CD4-positive, alpha-beta memory T cell (primary cell): Measurements from ENCODE around the gene ADCY6. TPM values are rescaled to one million over a fixed set of nuclear protein-coding genes. Genes with fewer than 3 reads are reported as not detected.
A peak's percentile ranks its signal among the peaks of the same experiment; 100 is the strongest.
"Not testable (repeated sequence)": the region's sequence is repeated elsewhere in the genome, so short reads cannot be mapped to it uniquely, and the experiment has no call there.

Experiments used
- CTCF ChIA-PET: fragments of 350-600 bp; sonication (Branson Sonifier 250); formaldehyde crosslinking; loops from one replicate; lab custom pipeline; 2021; ENCODE audit warnings: inconsistent platforms; ENCODE audit not compliant: partially characterized antibody; lab: Charles Lee
- POLR2A ChIA-PET: fragments of 350-600 bp; sonication (Branson Sonifier 250); formaldehyde crosslinking; loops from one replicate; lab custom pipeline; 2021; ENCODE audit not compliant: partially characterized antibody; lab: Charles Lee
- DNase-seq, 5 donors: peaks; one replicate each; pipeline versions ENCODE4 v3.0.0 to v3.0.0-alpha.2; 2020 to 2022; ENCODE audit warnings: mixed read lengths in 1 of 5
- H3K27ac ChIP-seq: one replicate; pipeline ENCODE4 v1.7.0; 2013; ENCODE audit warnings: low read depth, low read length
- H3K27me3 ChIP-seq: 2 replicates; pipeline ENCODE4 v1.7.0; 2013; ENCODE audit warnings: mild to moderate bottlenecking, low read length, moderate library complexity; ENCODE audit not compliant: insufficient read depth
- H3K36me3 ChIP-seq: 2 replicates; pipeline ENCODE4 v1.7.0; 2013; ENCODE audit warnings: mild to moderate bottlenecking, low read length, moderate library complexity; ENCODE audit not compliant: insufficient read depth
- H3K4me1 ChIP-seq: 2 replicates; pipeline ENCODE4 v1.7.0; 2013; ENCODE audit warnings: mild to moderate bottlenecking, low read length, moderate library complexity; ENCODE audit not compliant: insufficient read depth
- H3K4me3 ChIP-seq, 2 donors: one replicate each; pipeline ENCODE4 v1.7.0; 2013; ENCODE audit warnings: low read length in 2 of 2, mild to moderate bottlenecking in 1 of 2
- H3K9me3 ChIP-seq, 2 donors: one replicate each; pipeline ENCODE4 v1.7.0; 2013; ENCODE audit warnings: low read length in 2 of 2, control low read depth in 1 of 2; ENCODE audit not compliant: control insufficient read depth in 1 of 2
- H3K27ac Mint-ChIP-seq, 7 donors: one replicate each; pipeline ENCODE4 v1.8.0; 2020 to 2021; ENCODE audit warnings: mixed read lengths in 7 of 7, mild to moderate bottlenecking in 6 of 7, inconsistent platforms in 3 of 7, moderate library complexity in 3 of 7
- H3K27me3 Mint-ChIP-seq, 2 donors: one replicate each; pipeline ENCODE4 v1.8.0; 2020 to 2021; ENCODE audit warnings: mixed read lengths in 2 of 2
- H3K36me3 Mint-ChIP-seq, 2 donors: one replicate each; pipeline ENCODE4 v1.8.0; 2020 to 2021; ENCODE audit warnings: mixed read lengths in 2 of 2, inconsistent platforms in 1 of 2, mild to moderate bottlenecking in 1 of 2
- H3K4me1 Mint-ChIP-seq, 4 donors: one replicate each; pipeline ENCODE4 v1.8.0; 2020 to 2021; ENCODE audit warnings: mixed read lengths in 4 of 4, mild to moderate bottlenecking in 1 of 4
- H3K4me3 Mint-ChIP-seq, 8 donors: one replicate each; pipeline ENCODE4 v1.8.0; 2020 to 2021; ENCODE audit warnings: mixed read lengths in 8 of 8, mild to moderate bottlenecking in 7 of 8, moderate library complexity in 6 of 8, inconsistent platforms in 3 of 8
- H3K9me3 Mint-ChIP-seq, 8 donors: one replicate each; pipeline ENCODE4 v1.8.0; 2020 to 2021; ENCODE audit warnings: mixed read lengths in 8 of 8, mild to moderate bottlenecking in 5 of 8, inconsistent platforms in 3 of 8, moderate library complexity in 1 of 8
- intact Hi-C: fragments of 100-400 bp; cut with micrococcal nuclease; formaldehyde crosslinking; loops from one replicate; pipeline ENCODE4 v1.15.1; 2023
- polyA plus RNA-seq, 2 donors: library from polyadenylated mRNA; unstranded; fragments of 300-500 nt; fragmentation: Illumina TruSeq; gene quantifications; one replicate each; pipeline ENCODE4 v1.2.3, GENCODE V29; 2021
- total RNA-seq, 2 experiments: library from RNA; stranded (reverse); gene quantifications; one replicate each; pipeline ENCODE4 v1.2.3, GENCODE V29; 2021

ADCY6 gene
- total and polyA plus RNA-seq, 4 experiments from 2014 or later, result not detected

GRCh38 chr12:48736456-48736855, 52.4 kb downstream of the ADCY6 start:
- no peaks in the 10 kb centered on the region for H3K36me3 ChIP-seq
- H3K36me3 Mint-ChIP-seq, result no peaks in the 10 kb centered on the region
- CTCF ChIA-PET, result interaction anchor here (0.6 to 1.2 kb wide), 4 partner anchors 16 to 19 kb away, joined by 3 to 4 read pairs (median 3); no protein-coding TSS in a partner anchor

GRCh38 chr12:48728807-48729206, 60.1 kb downstream of the ADCY6 start:
- H3K4me3 ChIP-seq, result no peak overlapping the region
- no peaks in the 10 kb centered on the region for H3K27me3 ChIP-seq
- no peaks in the 10 kb centered on the region for H3K9me3 ChIP-seq
- Mint-ChIP-seq H3K4me3 (no peak overlapping the region), H3K9me3 (no peaks in the 10 kb centered on the region), H3K27ac (no peak overlapping the region), H3K4me1 (no peaks in the 10 kb centered on the region), H3K36me3 (no peaks in the 10 kb centered on the region), H3K27me3 (peaks cover 1 to 6% of the 10 kb centered on the region in 2 donors)
- H3K4me1 ChIP-seq, result no peaks in the 10 kb centered on the region
- DNase-seq, result no peak
- no peak overlapping the region for H3K27ac ChIP-seq
- no peaks in the 10 kb centered on the region for H3K36me3 ChIP-seq
- intact Hi-C loops, result no loop called here
- CTCF ChIA-PET, result no interaction called here
- POLR2A ChIA-PET, result no interaction called here

More at GRCh38 chr12:48736456-48736855, 52.4 kb downstream of the ADCY6 start:
- H3K9me3 Mint-ChIP-seq, result no peaks in the 10 kb centered on the region
- H3K27ac ChIP-seq, result no peak overlapping the region
- peaks cover 4 to 9% of the 10 kb centered on the region in 2 donors for H3K27me3 Mint-ChIP-seq
- no peak overlapping the region for H3K4me3 ChIP-seq
- peaks cover 3% of the 10 kb centered on the region for H3K27me3 ChIP-seq
- no peaks in the 10 kb centered on the region for H3K9me3 ChIP-seq
- H3K4me1 ChIP-seq, result no peaks in the 10 kb centered on the region
- POLR2A ChIA-PET, result no interaction called here
- no peak overlapping the region for H3K4me3 Mint-ChIP-seq
- DNase-seq, result no peak
- intact Hi-C loops, result no loop called here
- no peaks in the 10 kb centered on the region for H3K4me1 Mint-ChIP-seq
- H3K27ac Mint-ChIP-seq, result no peak overlapping the region

- POLR2A ChIA-PET, H3K4me1 ChIP-seq, DNase-seq, H3K27ac ChIP-seq, H3K27me3 ChIP-seq, H3K4me3 Mint-ChIP-seq, intact Hi-C loops, H3K9me3 ChIP-seq, CTCF ChIA-PET, H3K27ac Mint-ChIP-seq, H3K36me3 ChIP-seq, H3K27me3 Mint-ChIP-seq, H3K4me3 ChIP-seq: not testable (repeated sequence)
- Mint-ChIP-seq H3K9me3 (peaks cover 3 to 18% (median 13%) of the 10 kb centered on the region in 8 donors), H3K4me1 (peaks cover 7 to 20% (median 12%) of the 10 kb centered on the region in 4 donors), H3K36me3 (peaks cover 9 to 10% of the 10 kb centered on the region in 2 donors)
Observed at GRCh38 chr12:48720737-48721136, 68.2 kb downstream of the ADCY6 start.

GRCh38 chr12:48720171-48720570, 68.7 kb downstream of the ADCY6 start:
- CTCF ChIA-PET, H3K27ac Mint-ChIP-seq, H3K4me3 ChIP-seq, H3K36me3 ChIP-seq, intact Hi-C loops, H3K9me3 ChIP-seq, POLR2A ChIA-PET, H3K27ac ChIP-seq, H3K27me3 Mint-ChIP-seq, DNase-seq, H3K27me3 ChIP-seq: not testable (repeated sequence)
- H3K9me3 Mint-ChIP-seq, result peaks cover 3 to 18% (median 13%) of the 10 kb centered on the region in 8 donors
- H3K4me1 ChIP-seq, result peaks cover 14% of the 10 kb centered on the region
- peaks cover 9 to 13% of the 10 kb centered on the region in 2 donors for H3K36me3 Mint-ChIP-seq
- peak overlapping the region in 1 of 8 donors; percentile 35 for H3K4me3 Mint-ChIP-seq
- peaks cover 9 to 26% (median 16%) of the 10 kb centered on the region in 4 donors for H3K4me1 Mint-ChIP-seq

GRCh38 chr12:48719002-48719401, 69.9 kb downstream of the ADCY6 start:
- peaks cover 17 to 37% (median 26%) of the 10 kb centered on the region in 4 donors for H3K4me1 Mint-ChIP-seq
- intact Hi-C loops, CTCF ChIA-PET, H3K27me3 ChIP-seq, H3K4me3 ChIP-seq, H3K36me3 ChIP-seq, POLR2A ChIA-PET, H3K27me3 Mint-ChIP-seq, H3K27ac ChIP-seq, H3K4me3 Mint-ChIP-seq, H3K9me3 ChIP-seq, DNase-seq: not testable (repeated sequence)
- H3K27ac Mint-ChIP-seq, result peak overlapping the region in 1 of 7 donors; percentile 90
- peaks cover 15 to 22% of the 10 kb centered on the region in 2 donors for H3K36me3 Mint-ChIP-seq
- H3K4me1 ChIP-seq, result peaks cover 26% of the 10 kb centered on the region
- H3K9me3 Mint-ChIP-seq, result peaks cover 3 to 18% (median 13%) of the 10 kb centered on the region in 8 donors

- peak in 1 of 5 donors; percentile 36 for DNase-seq
- CTCF ChIA-PET, result interaction anchor here (0.6 to 0.7 kb wide), 2 partner anchors 20 to 36 kb away, joined by 3 read pairs; no protein-coding TSS in a partner anchor
- Histone ChIP-seq H3K27ac (peak overlapping the region; percentile 98), H3K9me3 (no peaks in the 10 kb centered on the region), H3K27me3 (no peaks in the 10 kb centered on the region), H3K36me3 (peaks cover 11% of the 10 kb centered on the region), H3K4me1 (peaks cover 40% of the 10 kb centered on the region), H3K4me3 (peak overlapping the region; percentile 49 to 71)
- peak overlapping the region; percentile 90 to 100 (median 97) for H3K27ac Mint-ChIP-seq
- no peaks in the 10 kb centered on the region for H3K27me3 Mint-ChIP-seq
- peaks cover 3 to 18% (median 13%) of the 10 kb centered on the region in 8 donors for H3K9me3 Mint-ChIP-seq
- peaks cover 25 to 34% of the 10 kb centered on the region in 2 donors for H3K36me3 Mint-ChIP-seq
- H3K4me1 Mint-ChIP-seq, result peaks cover 25 to 51% (median 37%) of the 10 kb centered on the region in 4 donors
- peak overlapping the region; percentile 89 to 99 (median 94) for H3K4me3 Mint-ChIP-seq
- POLR2A ChIA-PET, result interaction anchor here (1.1 kb wide), 2 partner anchors 35 to 261 kb away, joined by 3 to 12 read pairs; partner anchors contain the start of genes KANSL2 and WNT1
- intact Hi-C loops, result loop anchor here (2.0 kb wide), 1 partner anchor 1308 kb away; the partner anchor contains the start of gene RACGAP1
Observed at GRCh38 chr12:48717252-48717695, 71.6 kb downstream of the ADCY6 start.

- peak; percentile 98 to 100 (median 100) for DNase-seq
- peaks cover 40% of the 10 kb centered on the region for H3K4me1 ChIP-seq
- H3K27ac Mint-ChIP-seq, result peak within 1 kb of the TSS; percentile 90 to 100 (median 97)
- H3K27me3 Mint-ChIP-seq, result no peaks in the 10 kb centered on the region
- H3K4me3 Mint-ChIP-seq, result peak within 1 kb of the TSS; percentile 89 to 99 (median 94)
- H3K9me3 ChIP-seq, result no peaks in the 10 kb centered on the region
- H3K4me3 ChIP-seq, result peak within 1 kb of the TSS; percentile 87 to 98
- H3K27me3 ChIP-seq, result no peaks in the 10 kb centered on the region
- intact Hi-C loops, result loop anchor here (1.0 to 2.0 kb wide), 2 partner anchors 34 to 1308 kb away; partner anchors contain the start of genes KANSL2 and RACGAP1
- H3K36me3 ChIP-seq, result peaks cover 15% of the 10 kb centered on the region
- CTCF ChIA-PET, result interaction anchor here (0.6 to 1.1 kb wide), 2 partner anchors 37 to 610 kb away, joined by 3 read pairs; no protein-coding TSS in a partner anchor
- peaks cover 3 to 17% (median 13%) of the 10 kb centered on the region in 8 donors for H3K9me3 Mint-ChIP-seq
- peaks cover 25 to 51% (median 37%) of the 10 kb centered on the region in 4 donors for H3K4me1 Mint-ChIP-seq
- H3K27ac ChIP-seq, result peak within 1 kb of the TSS; percentile 98
- peaks cover 25 to 39% of the 10 kb centered on the region in 2 donors for H3K36me3 Mint-ChIP-seq
- POLR2A ChIA-PET, result interaction anchor here (0.6 to 5.1 kb wide), 6 partner anchors 16 to 262 kb away, joined by 3 to 44 read pairs (median 3); partner anchors contain the start of genes KANSL2 and WNT1
Observed at GRCh38 chr12:48716493-48717251, 72.2 kb downstream of the ADCY6 start, which contains the start of gene CCNT1. Gene CCNT1, minus strand, starts transcription at chr12:48716707. Its CDS starts 32 bp downstream, at chr12:48716675.
